Measurements from ENCODE around the gene MZT2B.
A peak's percentile ranks its signal among the peaks of the same experiment; 100 is the strongest.
"Not testable (repeated sequence)": the region's sequence is repeated elsewhere in the genome, so short reads cannot be mapped to it uniquely, and the experiment has no call there.

Gene MZT2B, protein sequence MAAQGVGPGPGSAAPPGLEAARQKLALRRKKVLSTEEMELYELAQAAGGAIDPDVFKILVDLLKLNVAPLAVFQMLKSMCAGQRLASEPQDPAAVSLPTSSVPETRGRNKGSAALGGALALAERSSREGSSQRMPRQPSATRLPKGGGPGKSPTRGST

DNA sequence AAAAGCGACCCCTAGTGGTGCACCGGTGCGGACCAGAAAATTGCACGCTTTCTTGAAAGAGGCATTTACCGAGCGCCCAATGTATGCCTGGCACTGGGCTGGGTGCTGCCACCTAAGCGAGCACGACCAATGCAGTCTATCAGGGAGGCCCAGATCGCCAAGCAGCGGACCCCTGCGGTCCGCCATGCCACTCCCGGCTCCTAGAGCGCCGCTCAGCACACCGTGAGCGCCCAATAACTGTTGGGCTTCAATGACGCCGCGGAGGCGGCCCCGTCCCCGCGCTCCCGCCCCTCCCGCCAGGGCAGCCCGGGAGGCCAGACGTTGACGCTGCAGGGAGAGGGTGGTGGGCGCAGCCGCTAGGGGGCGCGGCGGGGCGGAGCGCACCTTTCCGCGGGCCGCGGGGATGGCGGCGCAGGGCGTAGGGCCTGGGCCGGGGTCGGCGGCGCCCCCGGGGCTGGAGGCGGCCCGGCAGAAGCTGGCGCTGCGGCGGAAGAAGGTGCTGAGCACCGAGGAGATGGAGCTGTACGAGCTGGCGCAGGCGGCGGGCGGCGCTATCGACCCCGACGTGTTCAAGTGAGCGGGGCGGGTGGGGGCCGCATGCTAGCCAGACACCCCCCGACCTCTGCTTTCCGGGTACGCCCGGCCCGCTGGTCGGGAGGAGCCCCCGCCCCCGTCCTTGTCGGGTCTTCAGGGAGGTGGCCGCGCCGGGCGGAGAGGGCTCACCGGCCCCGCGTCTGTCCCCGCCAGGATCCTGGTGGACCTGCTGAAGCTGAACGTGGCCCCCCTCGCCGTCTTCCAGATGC lies at the start of gene MZT2B:
MZT2B (plus strand) TSS at position 383 of the 803 bp plus-strand sequence; CDS start at position 404, 21 bp downstream.
- Histone ChIP-seq H3K79me2 (ENCODE audit: control insufficient read depth, insufficient read depth, low read length, unreplicated experiment) (peaks cover 66% of the 10 kb centered on the region), H3K4me3 (ENCODE audit: low read depth, low read length) (peak within 1 kb of the TSS; percentile 98), H2AFZ (ENCODE audit: low read length, unreplicated experiment) (peak within 1 kb of the TSS; percentile 97), H3K4me1 (ENCODE audit: control insufficient read depth, insufficient read depth, low read length, unreplicated experiment) (peaks cover 14% of the 10 kb centered on the region), H3K27ac (ENCODE audit: low read depth, low read length) (peak within 1 kb of the TSS; percentile 64)
- not testable (repeated sequence) for H3K27me3 ChIP-seq (ENCODE audit: insufficient read depth, low read length); H3K36me3 ChIP-seq (ENCODE audit: insufficient read depth, low read length)

DNA sequence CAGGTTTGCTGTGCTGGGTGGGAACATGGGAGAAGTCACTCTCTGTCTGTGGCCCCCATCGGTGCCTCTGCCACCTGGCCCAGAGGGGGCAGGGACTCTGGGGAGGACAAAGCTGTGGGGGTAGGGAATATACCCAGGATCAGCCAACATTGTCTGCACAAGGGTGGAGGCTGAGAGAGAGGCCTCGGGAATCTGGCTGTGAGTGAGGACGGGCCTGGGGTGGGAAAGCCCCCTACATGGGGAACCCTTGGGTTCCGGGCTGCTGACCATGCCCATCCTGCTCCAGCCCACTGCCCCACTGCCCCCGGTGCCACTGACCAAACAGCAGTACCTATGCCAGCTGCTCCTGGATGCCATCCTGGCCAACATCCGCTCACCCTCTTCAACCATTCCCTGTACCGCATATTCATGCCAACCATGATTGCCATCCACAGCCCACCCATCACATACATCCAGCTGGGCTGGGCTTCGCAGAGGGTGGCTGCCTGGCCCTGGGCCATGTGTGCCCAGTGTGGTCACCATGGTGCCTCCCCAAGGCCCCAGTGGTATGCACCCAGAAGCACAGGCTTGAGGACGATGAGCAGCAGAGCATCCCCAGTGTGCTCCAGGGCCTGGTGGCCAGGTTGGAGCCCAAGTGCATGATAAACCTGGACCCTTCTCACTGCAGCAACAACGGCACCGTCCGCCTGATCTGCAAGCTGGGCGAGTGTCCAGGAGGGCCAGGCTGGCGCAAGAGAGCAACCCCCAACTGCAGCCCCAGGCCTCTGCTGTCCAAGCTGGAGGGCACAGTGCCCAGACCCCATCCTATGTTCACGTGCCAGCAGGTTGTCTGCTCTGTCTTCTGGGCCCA lies 46.1 kb upstream of the MZT2B start:
- no peaks in the 10 kb centered on the region for H3K36me3 ChIP-seq (ENCODE audit: insufficient read depth, low read length)
- H3K4me3 ChIP-seq (ENCODE audit: low read depth, low read length): no peak overlapping the region
- H3K27me3 ChIP-seq (ENCODE audit: insufficient read depth, low read length): 0 out of 2 replicates have a peak, but pooled peaks cover 3% of the 10 kb centered on the region
- H3K79me2 ChIP-seq (ENCODE audit: control insufficient read depth, insufficient read depth, low read length, unreplicated experiment): no peaks in the 10 kb centered on the region
- no peak overlapping the region for H3K27ac ChIP-seq (ENCODE audit: low read depth, low read length)
- no peak overlapping the region for H2AFZ ChIP-seq (ENCODE audit: low read length, unreplicated experiment)
- no peaks in the 10 kb centered on the region for H3K4me1 ChIP-seq (ENCODE audit: control insufficient read depth, insufficient read depth, low read length, unreplicated experiment)

DNA sequence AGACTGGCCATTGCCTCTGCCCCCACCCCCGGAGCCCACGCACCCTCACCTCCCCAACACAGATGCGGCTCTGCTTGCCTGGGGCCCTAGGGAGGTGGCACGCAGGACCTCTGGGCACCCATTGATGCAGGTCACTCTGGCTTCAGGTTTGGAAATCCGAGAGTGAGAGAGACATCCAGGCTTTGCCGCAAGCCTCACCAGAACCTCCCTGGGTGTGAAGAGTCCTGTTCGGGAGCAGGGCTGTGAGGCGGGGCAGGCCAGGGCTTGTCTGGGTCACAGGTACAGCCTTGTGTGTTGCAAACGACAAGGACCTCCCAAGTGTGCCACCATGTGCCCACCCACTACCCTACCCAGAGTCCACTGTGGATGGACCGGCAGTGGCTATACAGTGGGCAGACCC lies 45.5 kb upstream of the MZT2B start:
- not testable (repeated sequence) for H2AFZ ChIP-seq (ENCODE audit: low read length, unreplicated experiment); H3K27ac ChIP-seq (ENCODE audit: low read depth, low read length); H3K4me1 ChIP-seq (ENCODE audit: control insufficient read depth, insufficient read depth, low read length, unreplicated experiment); H3K4me3 ChIP-seq (ENCODE audit: low read depth, low read length); H3K27me3 ChIP-seq (ENCODE audit: insufficient read depth, low read length); H3K36me3 ChIP-seq (ENCODE audit: insufficient read depth, low read length); H3K79me2 ChIP-seq (ENCODE audit: control insufficient read depth, insufficient read depth, low read length, unreplicated experiment)

DNA sequence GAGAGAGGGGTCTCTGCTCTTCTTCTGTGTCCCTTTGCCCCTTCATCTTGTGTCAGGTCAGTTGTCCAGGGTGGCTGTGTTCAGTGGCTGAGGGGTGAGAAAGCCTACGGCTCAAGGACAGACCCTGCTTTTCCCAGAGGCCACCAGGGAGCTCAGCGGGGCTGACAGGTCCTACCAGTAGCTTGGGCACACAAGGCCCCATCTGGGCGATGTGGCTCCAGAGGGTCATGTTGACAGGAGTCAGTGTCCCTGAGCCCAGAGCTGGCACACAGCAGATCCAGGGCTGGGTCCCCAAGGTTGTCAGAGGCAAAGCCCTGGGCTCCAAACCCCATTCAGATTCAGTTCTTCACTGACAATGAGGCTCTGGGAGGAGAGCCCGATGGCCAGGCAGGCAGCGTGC lies 44.9 kb upstream of the MZT2B start:
- not testable (repeated sequence) for H3K27ac ChIP-seq (ENCODE audit: low read depth, low read length); H3K36me3 ChIP-seq (ENCODE audit: insufficient read depth, low read length); H2AFZ ChIP-seq (ENCODE audit: low read length, unreplicated experiment); H3K79me2 ChIP-seq (ENCODE audit: control insufficient read depth, insufficient read depth, low read length, unreplicated experiment); H3K27me3 ChIP-seq (ENCODE audit: insufficient read depth, low read length); H3K4me1 ChIP-seq (ENCODE audit: control insufficient read depth, insufficient read depth, low read length, unreplicated experiment); H3K4me3 ChIP-seq (ENCODE audit: low read depth, low read length)

DNA sequence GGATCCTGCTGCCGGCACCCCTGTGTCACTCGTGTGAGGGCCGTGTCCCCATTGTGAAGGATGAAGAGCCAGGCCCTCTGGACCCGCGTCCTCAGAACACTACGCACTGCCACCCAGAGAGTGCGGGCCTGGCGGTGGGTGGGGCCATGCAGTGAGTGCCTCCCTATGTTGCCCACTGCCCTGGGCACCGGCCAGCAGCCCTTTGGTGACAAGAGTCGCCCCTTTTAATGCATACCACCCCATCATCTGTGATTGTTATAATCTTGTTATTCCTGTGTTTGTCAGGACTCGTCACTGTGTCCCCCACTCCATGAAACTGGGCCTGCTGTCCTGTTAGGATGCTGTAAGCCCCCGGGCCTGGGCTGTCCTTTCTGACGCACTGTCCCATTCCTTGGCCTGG lies 43.7 kb upstream of the MZT2B start:
- not testable (repeated sequence) for H3K36me3 ChIP-seq (ENCODE audit: insufficient read depth, low read length); H3K27ac ChIP-seq (ENCODE audit: low read depth, low read length)

DNA sequence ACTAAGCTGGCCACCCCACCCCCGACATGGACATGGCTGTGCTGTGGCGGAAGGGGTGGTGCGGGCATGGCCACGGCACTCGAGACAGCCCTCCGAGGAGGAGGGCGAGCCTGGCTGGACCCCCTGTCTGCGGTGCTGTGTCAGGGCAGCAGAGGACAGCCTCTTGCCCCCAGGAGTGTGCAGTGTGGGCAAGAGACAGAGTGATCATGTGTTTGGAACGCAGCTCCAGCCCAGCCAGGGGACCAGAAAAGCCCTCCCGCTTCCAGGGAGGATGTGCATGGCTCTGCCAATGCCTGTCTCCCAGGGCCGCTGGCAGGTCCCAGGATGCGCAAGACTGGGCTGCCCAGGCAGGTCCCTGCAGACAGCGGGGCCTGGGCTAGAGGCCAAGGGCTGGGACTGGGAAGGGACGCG lies 43.2 kb upstream of the MZT2B start:
- not testable (repeated sequence) for H3K4me3 ChIP-seq (ENCODE audit: low read depth, low read length); H3K27ac ChIP-seq (ENCODE audit: low read depth, low read length); H2AFZ ChIP-seq (ENCODE audit: low read length, unreplicated experiment); H3K36me3 ChIP-seq (ENCODE audit: insufficient read depth, low read length); H3K4me1 ChIP-seq (ENCODE audit: control insufficient read depth, insufficient read depth, low read length, unreplicated experiment); H3K27me3 ChIP-seq (ENCODE audit: insufficient read depth, low read length); H3K79me2 ChIP-seq (ENCODE audit: control insufficient read depth, insufficient read depth, low read length, unreplicated experiment)

More for the DNA sequence above, 43.7 kb upstream of the MZT2B start:
- not testable (repeated sequence) for H2AFZ ChIP-seq (ENCODE audit: low read length, unreplicated experiment); H3K4me1 ChIP-seq (ENCODE audit: control insufficient read depth, insufficient read depth, low read length, unreplicated experiment); H3K4me3 ChIP-seq (ENCODE audit: low read depth, low read length); H3K27me3 ChIP-seq (ENCODE audit: insufficient read depth, low read length); H3K79me2 ChIP-seq (ENCODE audit: control insufficient read depth, insufficient read depth, low read length, unreplicated experiment)

DNA sequence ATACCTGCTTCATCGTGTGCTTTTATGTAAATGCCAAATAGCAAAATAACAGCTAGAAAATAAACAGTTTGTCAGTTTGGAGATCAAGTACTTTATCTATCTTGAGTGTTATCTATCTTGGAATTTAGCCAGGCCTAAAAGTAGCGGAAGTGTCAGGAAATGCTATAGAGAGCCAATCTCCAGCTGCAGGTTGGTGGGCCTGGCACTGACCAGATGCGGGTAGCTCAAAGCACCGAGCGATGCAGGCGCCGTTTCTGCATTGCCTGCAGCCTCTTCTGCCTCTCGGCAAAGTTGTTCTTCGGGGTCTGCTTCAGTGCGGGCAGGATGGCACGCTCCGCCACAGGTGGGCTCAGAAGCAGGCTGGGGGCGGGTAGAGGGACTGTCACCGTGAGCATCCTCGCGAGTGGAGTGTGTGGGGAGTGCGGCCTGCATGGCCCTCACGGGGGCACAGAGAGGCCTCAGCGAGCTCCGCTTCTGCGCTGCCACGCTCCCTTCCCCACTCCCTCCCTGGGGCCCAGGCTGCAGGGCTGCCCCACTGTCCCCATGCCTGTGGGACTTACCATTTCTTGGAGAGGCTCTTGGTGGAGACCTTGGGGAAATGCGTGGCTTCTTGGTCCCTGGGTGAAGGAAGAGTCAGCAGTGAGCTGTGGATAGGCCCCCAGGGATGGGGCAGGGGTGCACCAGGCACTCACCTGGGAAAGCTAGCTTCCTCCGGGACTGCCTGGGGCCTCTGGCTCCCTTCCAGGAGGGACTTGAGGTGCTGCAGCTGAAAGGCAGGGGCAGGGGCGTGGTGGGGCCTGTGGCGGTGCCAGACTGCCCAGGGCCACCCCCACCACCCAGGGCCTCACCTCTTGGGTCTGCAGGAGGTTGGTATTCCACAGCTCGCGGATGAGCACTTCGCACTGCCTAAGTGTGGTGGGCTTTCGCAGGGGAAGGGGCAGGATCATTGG lies 42.5 kb upstream of the MZT2B start:
- H2AFZ ChIP-seq (ENCODE audit: low read length, unreplicated experiment); H3K4me1 ChIP-seq (ENCODE audit: control insufficient read depth, insufficient read depth, low read length, unreplicated experiment); H3K27me3 ChIP-seq (ENCODE audit: insufficient read depth, low read length); H3K4me3 ChIP-seq (ENCODE audit: low read depth, low read length); H3K79me2 ChIP-seq (ENCODE audit: control insufficient read depth, insufficient read depth, low read length, unreplicated experiment); H3K36me3 ChIP-seq (ENCODE audit: insufficient read depth, low read length); H3K27ac ChIP-seq (ENCODE audit: low read depth, low read length): not testable (repeated sequence)

DNA sequence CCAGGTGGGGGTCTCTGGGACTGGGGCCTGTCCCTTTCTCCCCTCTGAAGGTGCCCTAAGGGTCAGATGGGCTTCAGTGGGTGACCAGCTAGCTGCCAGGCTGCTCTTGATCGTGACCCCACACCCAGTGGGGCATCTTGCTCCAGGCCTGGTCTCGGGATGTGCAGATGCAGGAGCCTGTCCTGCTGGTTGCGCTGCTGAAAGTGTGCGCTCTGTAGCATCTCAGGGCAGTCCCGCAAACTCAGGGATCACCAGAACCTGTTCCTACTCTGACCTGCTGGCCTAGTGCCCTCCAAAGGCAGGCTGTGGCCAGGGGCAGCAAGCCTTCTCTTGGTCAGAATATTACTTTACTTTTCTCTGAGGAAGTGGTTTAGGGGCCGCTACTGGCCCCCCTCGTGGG lies 41.5 kb upstream of the MZT2B start:
- H3K4me3 ChIP-seq (ENCODE audit: low read depth, low read length); H3K79me2 ChIP-seq (ENCODE audit: control insufficient read depth, insufficient read depth, low read length, unreplicated experiment); H3K36me3 ChIP-seq (ENCODE audit: insufficient read depth, low read length); H3K4me1 ChIP-seq (ENCODE audit: control insufficient read depth, insufficient read depth, low read length, unreplicated experiment); H2AFZ ChIP-seq (ENCODE audit: low read length, unreplicated experiment); H3K27ac ChIP-seq (ENCODE audit: low read depth, low read length); H3K27me3 ChIP-seq (ENCODE audit: insufficient read depth, low read length): not testable (repeated sequence)

DNA sequence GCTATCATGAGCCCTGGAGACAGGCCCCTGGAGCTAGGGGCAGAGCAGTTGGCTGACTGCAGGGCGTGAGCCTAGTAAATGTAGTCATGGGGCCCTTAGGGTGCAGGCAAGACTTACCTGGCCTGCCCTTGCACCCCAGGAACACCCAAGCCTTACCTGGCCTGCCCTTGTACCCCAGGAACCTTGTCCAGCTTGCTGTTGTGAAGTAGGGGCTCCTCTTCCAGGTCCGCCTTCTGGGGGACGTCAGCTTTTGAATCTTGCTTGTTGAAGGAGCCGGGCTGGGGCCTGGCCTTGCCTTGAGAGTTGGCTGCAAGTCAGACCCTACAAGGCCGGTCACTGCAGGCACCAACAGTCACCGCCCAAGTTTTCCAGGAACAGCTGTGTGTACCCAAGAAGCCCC lies 41.1 kb upstream of the MZT2B start:
- H3K27me3 ChIP-seq (ENCODE audit: insufficient read depth, low read length); H2AFZ ChIP-seq (ENCODE audit: low read length, unreplicated experiment); H3K4me3 ChIP-seq (ENCODE audit: low read depth, low read length); H3K27ac ChIP-seq (ENCODE audit: low read depth, low read length); H3K79me2 ChIP-seq (ENCODE audit: control insufficient read depth, insufficient read depth, low read length, unreplicated experiment); H3K36me3 ChIP-seq (ENCODE audit: insufficient read depth, low read length); H3K4me1 ChIP-seq (ENCODE audit: control insufficient read depth, insufficient read depth, low read length, unreplicated experiment): not testable (repeated sequence)

DNA sequence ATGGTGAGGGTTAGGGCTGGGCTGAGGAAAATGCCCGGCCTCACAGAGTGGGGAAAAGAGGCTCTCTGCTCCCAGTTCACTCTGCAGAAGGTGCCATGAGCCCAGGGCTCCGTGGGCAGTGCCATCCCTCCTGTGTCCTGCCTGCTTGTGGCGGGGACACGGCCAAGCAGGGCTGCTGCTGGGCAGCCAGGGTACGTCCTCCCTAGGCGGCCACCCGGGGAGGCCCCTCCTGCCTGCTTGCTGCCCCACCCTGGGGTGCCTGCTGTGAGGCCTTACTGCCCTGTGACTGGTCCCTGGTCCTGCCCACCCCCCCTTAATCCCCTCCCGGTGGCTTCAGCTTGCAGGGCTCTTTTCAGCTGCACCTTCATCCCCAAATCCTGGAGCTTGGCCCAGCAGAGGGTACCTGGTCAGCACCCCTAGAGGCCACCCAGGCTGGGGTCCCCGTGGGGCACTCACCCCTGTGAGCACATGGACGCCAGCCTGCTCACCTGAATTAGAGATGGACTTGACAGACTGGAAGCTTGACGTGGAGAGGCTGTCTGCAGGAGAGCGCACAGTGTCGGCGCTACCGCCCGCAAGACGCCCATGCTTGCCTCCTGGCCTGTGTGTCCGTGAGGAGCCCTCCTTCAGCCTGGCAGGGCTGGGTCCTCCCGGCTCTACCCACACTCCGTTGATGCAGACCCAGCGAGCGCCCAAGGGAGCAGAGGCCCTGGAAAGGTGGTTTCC lies 40.3 kb upstream of the MZT2B start:
- not testable (repeated sequence) for H2AFZ ChIP-seq (ENCODE audit: low read length, unreplicated experiment); H3K36me3 ChIP-seq (ENCODE audit: insufficient read depth, low read length)

More for the DNA sequence above, 40.3 kb upstream of the MZT2B start:
- H3K27me3 ChIP-seq (ENCODE audit: insufficient read depth, low read length); H3K27ac ChIP-seq (ENCODE audit: low read depth, low read length); H3K4me1 ChIP-seq (ENCODE audit: control insufficient read depth, insufficient read depth, low read length, unreplicated experiment); H3K4me3 ChIP-seq (ENCODE audit: low read depth, low read length); H3K79me2 ChIP-seq (ENCODE audit: control insufficient read depth, insufficient read depth, low read length, unreplicated experiment): not testable (repeated sequence)
